Hepatocyte (in vitro differentiated cells): ENCODE data around the gene GPALPP1. TPM values are rescaled to one million over a fixed set of nuclear protein-coding genes. Genes with fewer than 3 reads are reported as not detected.

Experiments
- DNase-seq: peaks from one replicate; pipeline ENCODE4 v3.0.0-alpha.2; 2016; ENCODE audit warnings: low spot score
- H2AFZ ChIP-seq: fragments of 200-600 bp; sonication (generic); 2 replicates; pipeline ENCODE4 v1.6.0; 2016; ENCODE audit warnings: antibody characterized with exemption, mild to moderate bottlenecking
- H3K27ac ChIP-seq: fragments of 200-600 bp; sonication (generic); 2 replicates; pipeline ENCODE4 v1.5.1; 2016; ENCODE audit warnings: mild to moderate bottlenecking
- H3K27me3 ChIP-seq: fragments of 200-600 bp; sonication (generic); 2 replicates; pipeline ENCODE4 v1.6.1; 2016
- H3K36me3 ChIP-seq: fragments of 200-600 bp; sonication (generic); replicated peaks from 2 replicates; pipeline ENCODE4 v1.5.1; 2016; ENCODE audit warnings: low read depth; ENCODE audit not compliant: insufficient read depth
- H3K4me1 ChIP-seq: fragments of 200-600 bp; sonication (generic); 2 replicates; pipeline ENCODE4 v1.5.1; 2016; ENCODE audit warnings: mild to moderate bottlenecking, moderate library complexity; ENCODE audit not compliant: insufficient read depth
- H3K4me2 ChIP-seq: fragments of 200-600 bp; sonication (generic); 2 replicates; pipeline ENCODE4 v1.6.0; 2016
- H3K4me3 ChIP-seq: fragments of 200-600 bp; sonication (generic); 2 replicates; pipeline ENCODE4 v1.5.1; 2016; ENCODE audit warnings: mild to moderate bottlenecking
- H3K79me2 ChIP-seq: fragments of 200-600 bp; sonication (generic); 2 replicates; pipeline ENCODE4 v1.6.0; 2017; ENCODE audit warnings: mild to moderate bottlenecking
- H3K9me2 ChIP-seq: fragments of 200-600 bp; sonication (generic); replicated peaks from 2 replicates; pipeline ENCODE4 v1.6.0; 2017; ENCODE audit warnings: mild to moderate bottlenecking; ENCODE audit not compliant: insufficient read depth
- H3K9me3 ChIP-seq: fragments of 200-600 bp; sonication (generic); 2 replicates; pipeline ENCODE4 v1.5.1; 2016; ENCODE audit warnings: low read depth, mild to moderate bottlenecking
- H4K20me1 ChIP-seq: fragments of 200-600 bp; sonication (generic); 2 replicates; pipeline ENCODE4 v1.6.0; 2016; ENCODE audit warnings: mild to moderate bottlenecking; ENCODE audit not compliant: insufficient read depth, poor library complexity, severe bottlenecking
- CTCF ChIP-seq: fragments of 200-600 bp; sonication (generic); IDR thresholded peaks from 2 replicates; pipeline ENCODE4 v1.5.1; 2016; ENCODE audit warnings: antibody characterized with exemption, mild to moderate bottlenecking; ENCODE audit not compliant: poor library complexity
- EZH2 ChIP-seq: fragments of 200-600 bp; sonication (generic); IDR thresholded peaks from 2 replicates; pipeline ENCODE4 v1.6.1; 2016; ENCODE audit warnings: antibody characterized with exemption, mild to moderate bottlenecking, borderline replicate concordance
- EZH2phosphoT487 ChIP-seq: fragments of 200-600 bp; sonication (generic); IDR thresholded peaks from one replicate; pipeline ENCODE4 v1.6.1; 2018; ENCODE audit warnings: antibody characterized with exemption, mild to moderate bottlenecking, low read depth, moderate library complexity; ENCODE audit not compliant: unreplicated experiment, severe bottlenecking
- WGBS: methylation state at CpG from one replicate; pipeline ENCODE4 v1.1.6; 2016; ENCODE audit warnings: low lambda C conversion rate; ENCODE audit errors: missing lambda C conversion rate; 5-methylcytosine and 5-hydroxymethylcytosine counted together
- polyA plus RNA-seq: library from polyadenylated mRNA; unstranded; fragments of >200 nt; fragmentation: Nextera tagmentation; extraction: Ambion mirVana; gene quantifications from 2 replicates; pipeline ENCODE4 v1.2.1, GENCODE V29; 2016
- total RNA-seq: library from RNA; depleted of rRNA; stranded (reverse); fragments of >200 nt; gene quantifications from 2 replicates; pipeline ENCODE4 v1.2.3, GENCODE V29; 2014

GPALPP1 gene
- total and polyA plus RNA-seq, 2 experiments from 2014 or later: 11.4 to 32.1 TPM

DNA sequence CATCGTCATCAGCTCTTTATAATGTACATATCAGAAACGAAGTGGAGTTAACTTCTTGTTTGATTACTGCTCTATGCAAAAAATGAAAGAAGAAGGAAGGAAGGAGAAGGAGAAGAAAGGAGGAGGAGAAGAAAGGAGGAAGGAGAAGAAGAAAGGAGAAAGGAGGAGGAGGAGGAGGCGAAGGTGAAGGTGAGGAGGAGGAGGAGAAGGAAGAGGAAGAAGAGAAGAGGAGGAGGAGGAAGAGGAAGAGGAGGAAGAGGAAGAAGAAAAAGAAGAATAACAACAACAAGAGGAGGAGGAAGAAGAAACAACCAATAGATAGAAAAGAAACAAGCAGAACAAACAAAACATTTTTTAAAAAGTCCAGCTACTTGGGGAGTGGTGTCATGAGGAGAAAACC, 13.1 kb upstream of the GPALPP1 start:
- 91% methylated on average over 3 of the region's 3 CpGs for WGBS

DNA sequence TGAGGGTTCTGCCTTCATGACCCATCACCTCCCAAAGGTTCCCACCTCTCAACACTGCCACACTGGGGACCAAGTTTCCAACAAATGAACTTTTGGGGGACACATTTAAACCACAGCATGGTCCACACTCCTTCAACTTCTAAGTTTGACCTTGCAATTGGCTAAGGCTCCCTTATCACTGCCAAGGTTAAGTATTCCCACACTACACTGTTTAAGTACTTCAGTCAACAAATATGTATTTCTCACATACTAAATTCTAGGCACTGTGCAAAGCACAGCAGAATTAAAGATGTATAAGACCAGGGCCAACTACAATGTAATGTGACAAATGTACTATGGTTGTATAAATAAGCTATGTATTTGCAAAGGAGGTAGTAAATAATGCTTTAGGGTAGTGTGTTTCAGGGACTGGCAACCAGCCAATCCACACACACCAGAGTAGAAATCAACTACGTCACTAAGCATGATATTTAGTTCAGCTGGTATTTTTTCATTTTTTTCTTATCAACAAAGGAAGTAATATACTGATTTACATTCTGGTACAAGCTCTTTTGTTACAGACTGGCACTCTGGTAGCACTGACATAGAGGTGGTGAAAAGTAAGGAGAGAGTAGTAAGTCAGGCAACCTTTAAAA, 12.3 kb upstream of the GPALPP1 start:
- 57% methylated on average over 1 of the region's 1 CpG for WGBS
- H3K4me1 ChIP-seq: no peaks in the 10 kb centered on the region
- no peak overlapping the region for H3K27ac ChIP-seq

More for the DNA sequence above, 13.1 kb upstream of the GPALPP1 start:
- Histone ChIP-seq H3K9me2 (no peaks in the 10 kb centered on the region), H3K4me3 (no peak overlapping the region), H3K4me2 (no peak overlapping the region), H3K36me3 (no peaks in the 10 kb centered on the region), H3K27me3 (no peaks in the 10 kb centered on the region), H3K4me1 (no peaks in the 10 kb centered on the region), H4K20me1 (no peaks in the 10 kb centered on the region), H2AFZ (no peak overlapping the region), H3K27ac (no peak overlapping the region), H3K79me2 (peaks cover 6% of the 10 kb centered on the region), H3K9me3 (no peaks in the 10 kb centered on the region)
- no peak for DNase-seq
- TF ChIP-seq CTCF (no peak), EZH2phosphoT487 (no peak), EZH2 (no peak)

DNA sequence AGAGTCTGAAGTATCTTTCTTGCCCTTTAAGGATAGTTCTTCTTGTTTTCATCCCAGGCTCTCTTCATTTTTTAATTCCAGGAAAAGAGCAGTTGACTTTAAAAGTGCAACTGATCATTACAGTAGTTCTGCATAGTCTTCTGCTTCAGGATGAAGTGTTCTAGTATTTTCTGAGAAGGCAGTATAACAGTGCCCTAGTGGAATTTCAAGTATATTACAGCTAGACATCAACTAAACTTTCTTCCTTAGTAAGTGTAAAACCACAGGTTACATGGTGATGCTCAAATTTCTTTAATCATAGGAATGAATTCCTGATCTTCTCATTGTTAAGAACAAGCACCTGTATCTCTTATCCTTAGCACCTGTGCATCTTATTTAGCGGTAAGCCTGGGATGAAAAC, 11.0 kb upstream of the GPALPP1 start:
- no peak overlapping the region for H3K27ac ChIP-seq
- no peaks in the 10 kb centered on the region for H3K9me3 ChIP-seq
- no peaks in the 10 kb centered on the region for H3K9me2 ChIP-seq
- H3K79me2 ChIP-seq: peaks cover 12% of the 10 kb centered on the region
- H3K27me3 ChIP-seq: no peaks in the 10 kb centered on the region
- H2AFZ ChIP-seq: no peak overlapping the region
- H3K36me3 ChIP-seq: no peaks in the 10 kb centered on the region
- no peak overlapping the region for H3K4me3 ChIP-seq
- WGBS: 100% methylated on average over 1 of the region's 1 CpG
- H3K4me1 ChIP-seq: no peaks in the 10 kb centered on the region
- no peak for TF ChIP-seq EZH2
- no peak for TF ChIP-seq CTCF
- TF ChIP-seq EZH2phosphoT487: no peak
- no peak for DNase-seq
- no peaks in the 10 kb centered on the region for H4K20me1 ChIP-seq
- H3K4me2 ChIP-seq: no peak overlapping the region

More for the DNA sequence above, 12.3 kb upstream of the GPALPP1 start:
- H3K4me3 ChIP-seq: no peak overlapping the region
- DNase-seq: no peak
- H3K27me3 ChIP-seq: no peaks in the 10 kb centered on the region
- H3K36me3 ChIP-seq: no peaks in the 10 kb centered on the region
- H4K20me1 ChIP-seq: no peaks in the 10 kb centered on the region
- H2AFZ ChIP-seq: no peak overlapping the region
- H3K9me3 ChIP-seq: no peaks in the 10 kb centered on the region
- H3K79me2 ChIP-seq: peaks cover 10% of the 10 kb centered on the region
- H3K4me2 ChIP-seq: no peak overlapping the region
- H3K9me2 ChIP-seq: no peaks in the 10 kb centered on the region
- no peak for TF ChIP-seq EZH2
- no peak for TF ChIP-seq EZH2phosphoT487
- no peak for TF ChIP-seq CTCF
